Hepatic stellate cell (primary cell): ENCODE measurements around the gene IL9.
"Not testable (repeated sequence)": the region's sequence is repeated elsewhere in the genome, so short reads cannot be mapped to it uniquely, and the experiment has no call there.

Source experiments
- DNase-seq: peaks from one replicate; pipeline ENCODE4 v3.0.0; 2011; ENCODE audit warnings: low spot score

Gene IL9

DNA sequence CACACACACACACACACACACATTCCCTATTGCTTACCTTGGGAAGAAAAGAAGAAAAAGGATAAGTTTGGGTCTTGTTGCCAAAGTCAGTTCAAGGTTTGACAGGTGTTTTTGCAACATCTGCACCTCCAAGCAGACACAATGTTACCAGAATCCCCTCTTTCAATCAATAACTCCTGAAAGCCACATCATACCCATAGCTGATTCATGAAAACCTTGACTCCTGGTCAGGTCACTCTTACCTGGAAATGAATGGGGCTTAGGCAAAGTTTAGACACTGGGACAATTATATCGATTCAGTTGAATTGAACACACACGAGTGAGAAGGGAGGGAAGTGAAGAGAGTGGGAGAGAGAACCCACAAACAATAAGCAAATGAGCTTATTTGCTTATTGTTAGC lies 27.0 kb downstream of the IL9 start:
- no peak for DNase-seq

DNA sequence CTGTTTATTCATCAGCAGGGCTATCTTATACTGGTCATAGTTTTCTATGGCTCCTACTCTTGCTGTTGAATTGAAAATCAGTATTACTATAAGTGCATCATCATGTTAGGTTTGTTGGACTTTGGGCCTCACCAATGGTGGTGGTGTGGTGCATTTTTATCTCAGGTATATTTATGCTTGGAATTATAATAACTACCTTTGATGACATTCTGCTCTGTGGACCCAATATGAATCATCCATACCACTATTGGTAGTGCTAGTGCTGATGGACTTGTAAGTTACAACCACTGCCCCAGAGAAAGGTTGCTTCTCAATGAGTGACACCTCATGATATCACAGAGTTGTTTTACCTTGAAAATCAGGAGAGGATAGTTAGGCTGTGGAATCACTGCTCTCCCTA lies 28.0 kb downstream of the IL9 start:
- no peak for DNase-seq

DNA sequence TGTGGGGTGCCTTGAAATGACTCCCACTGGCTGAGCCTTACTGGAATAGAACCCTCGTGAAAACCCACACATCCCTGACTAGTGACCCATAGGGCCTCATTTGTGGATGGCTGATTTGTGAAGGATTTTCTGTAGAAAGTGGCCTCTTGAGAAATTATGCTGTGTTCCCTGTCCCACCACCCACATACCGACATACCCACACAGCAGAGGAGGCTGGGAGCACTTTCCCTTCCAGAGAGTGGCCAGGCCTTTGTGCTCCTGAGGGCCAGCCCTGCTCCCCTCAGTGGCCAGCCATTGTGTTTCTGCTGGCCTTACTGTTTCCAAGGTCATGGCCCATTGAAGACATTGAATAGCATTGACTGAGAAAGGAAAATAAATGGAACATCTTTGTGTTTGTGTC lies 29.6 kb downstream of the IL9 start:
- no peak for DNase-seq

DNA sequence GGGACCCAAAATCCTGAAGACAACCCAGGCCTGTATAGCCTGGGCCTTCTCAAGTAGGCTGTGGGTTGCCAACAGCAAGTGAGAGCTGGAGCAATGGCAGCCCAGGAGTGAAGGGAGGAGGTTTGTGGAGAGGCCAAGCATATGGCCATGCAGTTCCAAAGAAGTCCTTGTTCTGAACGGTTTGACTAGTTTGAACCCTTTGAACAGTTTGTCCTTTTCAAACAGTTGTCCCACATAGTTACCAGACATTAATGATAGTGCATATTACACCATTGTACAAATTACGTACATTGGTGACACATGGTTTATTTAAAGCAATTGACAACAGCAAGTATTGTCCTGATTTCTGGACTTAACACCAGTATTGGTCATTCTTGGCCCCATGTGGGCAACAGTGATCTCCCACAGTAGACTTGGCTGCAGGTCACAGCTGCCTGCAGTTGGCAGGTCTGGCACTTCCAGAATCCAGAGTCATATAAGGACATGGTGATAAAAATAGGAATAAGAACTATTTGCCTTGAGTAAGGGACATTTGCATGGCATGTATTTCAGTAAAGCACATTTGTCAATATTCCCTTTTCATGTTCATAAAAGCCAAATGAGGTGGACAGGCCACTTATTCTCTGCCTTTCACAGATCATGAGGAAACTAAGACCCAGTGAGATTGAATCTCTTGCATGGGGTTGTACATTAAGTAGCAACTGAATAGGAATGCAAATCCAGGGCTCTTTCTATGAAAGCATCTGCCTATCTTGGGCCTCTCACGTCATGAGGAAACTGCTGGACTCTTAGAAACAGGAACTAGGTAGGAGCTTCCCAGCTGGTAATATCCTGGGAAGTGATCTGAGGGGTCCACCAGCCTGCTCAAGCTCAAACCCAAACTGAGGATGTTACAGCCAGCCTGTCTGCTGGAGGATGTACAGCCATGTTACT lies 30.9 kb downstream of the IL9 start:
- no peak for DNase-seq

DNA sequence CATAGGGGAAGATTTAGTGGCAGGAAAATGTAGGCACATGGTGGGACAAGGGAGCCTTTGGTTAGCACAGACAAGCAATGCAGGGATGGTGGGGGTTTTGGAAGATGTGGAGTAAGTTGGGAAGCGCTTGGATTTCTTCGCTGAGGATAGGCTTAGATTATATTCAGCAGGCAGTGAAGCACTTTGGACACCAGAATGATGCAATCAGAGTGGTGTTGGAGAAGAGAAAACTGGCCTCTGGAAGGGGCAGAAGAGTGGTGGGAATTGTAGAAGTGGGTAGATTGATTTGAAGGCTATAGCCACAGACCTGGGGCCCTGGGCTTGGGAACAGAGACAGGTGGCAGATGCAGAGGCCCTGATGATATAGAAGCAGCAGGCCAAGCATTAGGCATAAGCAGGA lies 32.9 kb downstream of the IL9 start:
- no peak for DNase-seq

DNA sequence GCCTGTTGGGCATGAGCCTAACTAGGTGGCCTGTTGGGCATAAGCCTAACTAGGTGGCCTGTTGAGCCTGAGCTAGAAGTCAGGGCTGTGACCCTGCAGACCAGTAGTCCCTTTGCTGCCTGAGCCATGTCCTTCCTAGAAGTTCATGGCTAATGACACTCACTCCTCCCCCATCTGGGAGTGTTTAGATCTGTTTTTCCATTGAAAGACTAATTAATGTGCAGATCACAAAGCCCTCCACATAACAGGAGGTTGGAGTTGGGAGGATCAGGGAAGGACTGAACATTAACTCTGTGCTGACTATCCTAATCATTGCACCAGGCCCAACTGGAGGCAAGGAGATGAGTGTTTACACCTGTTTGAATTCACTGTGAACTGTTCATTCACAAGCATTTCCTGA lies 33.6 kb downstream of the IL9 start:
- no peak for DNase-seq

DNA sequence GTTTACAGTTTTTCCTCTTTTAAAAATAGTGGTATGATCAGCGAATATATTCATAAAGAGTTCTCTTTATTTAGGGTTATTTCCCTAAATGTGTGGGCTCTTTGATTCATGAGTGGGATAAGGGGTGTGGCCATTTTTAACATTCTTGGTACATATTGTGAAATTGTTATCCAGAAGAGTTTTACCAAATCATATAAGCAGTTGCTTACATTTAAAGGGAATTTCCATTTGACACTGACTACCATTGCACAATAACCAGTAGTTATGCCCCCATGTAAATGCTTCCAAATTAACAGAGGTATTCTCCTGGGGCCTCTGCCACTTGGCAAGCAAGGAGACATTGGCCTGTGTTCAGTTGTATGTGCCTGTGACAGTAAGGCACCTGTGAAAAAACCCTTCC lies 34.0 kb downstream of the IL9 start:
- DNase-seq = no peak

DNA sequence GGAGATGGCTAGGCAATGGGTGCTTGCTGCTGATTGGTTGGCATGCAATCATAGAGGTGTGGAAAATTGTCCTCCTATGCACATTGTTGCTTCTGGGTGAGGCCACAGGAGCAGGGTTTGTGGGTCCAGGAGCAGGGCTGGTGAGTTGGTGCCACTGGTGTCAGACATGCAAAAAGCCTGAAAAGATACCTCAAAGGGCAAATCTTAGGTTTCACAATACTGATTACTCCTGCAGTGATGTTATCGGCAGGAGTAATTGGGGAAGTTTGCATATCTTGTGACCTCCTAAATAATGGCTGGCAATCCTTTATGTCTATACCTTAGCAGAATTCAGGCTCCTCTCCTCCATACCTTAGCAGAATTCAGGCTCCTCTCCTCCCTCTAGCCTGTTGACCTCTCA lies 36.0 kb downstream of the IL9 start:
- no peak for DNase-seq

DNA sequence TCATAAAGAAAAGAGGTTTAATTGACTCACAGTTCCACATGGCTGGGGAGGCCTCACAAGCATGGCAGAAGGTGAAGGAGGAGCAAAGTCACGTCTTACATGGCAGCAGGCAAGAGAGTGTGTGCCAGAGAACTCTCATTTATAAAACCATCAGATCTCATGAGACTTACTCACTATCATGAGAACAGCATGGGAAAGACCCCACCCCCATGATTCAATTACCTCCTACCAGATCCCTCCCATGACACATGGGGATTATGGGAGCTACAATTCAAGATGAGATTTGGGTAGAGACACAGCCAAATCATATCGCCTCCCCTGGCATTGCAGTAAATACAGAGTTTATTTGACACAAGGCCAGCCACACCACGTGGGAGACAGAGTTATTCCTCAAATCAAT lies 36.5 kb downstream of the IL9 start:
- not testable (repeated sequence) for DNase-seq

DNA sequence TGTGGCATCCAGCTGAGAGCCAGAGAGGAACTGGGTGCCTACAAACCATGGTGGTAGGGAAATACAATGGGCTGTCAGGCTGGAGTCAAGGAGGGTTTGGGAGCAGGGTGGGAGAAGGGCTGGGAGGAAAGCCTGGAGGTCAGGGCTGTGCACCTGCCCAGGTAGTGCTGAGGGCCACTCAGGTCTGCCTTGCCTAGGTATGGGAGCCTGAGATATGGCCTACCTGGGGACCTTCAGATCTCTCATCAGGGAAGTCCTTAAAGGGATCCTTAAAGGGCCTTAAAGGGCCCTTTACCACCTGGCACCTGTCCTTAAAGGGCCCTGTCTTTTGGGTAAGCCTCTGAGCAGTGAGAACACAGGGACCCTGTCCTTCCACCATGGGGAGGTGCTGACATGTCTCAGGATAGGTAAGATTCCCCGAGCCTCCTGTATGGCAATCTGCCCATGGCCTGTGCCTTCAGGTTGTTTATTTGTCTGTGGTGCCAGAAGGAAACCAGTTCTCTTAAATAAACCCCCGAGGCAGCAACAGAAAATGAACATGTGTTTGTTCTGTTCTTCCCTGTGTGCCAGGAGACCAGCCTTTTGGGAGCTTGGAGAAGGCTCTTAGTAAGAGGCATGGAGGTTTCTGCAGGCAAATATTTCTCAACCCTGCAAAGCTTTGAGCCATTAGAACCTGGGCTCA lies 37.9 kb downstream of the IL9 start:
- DNase-seq = no peak

DNA sequence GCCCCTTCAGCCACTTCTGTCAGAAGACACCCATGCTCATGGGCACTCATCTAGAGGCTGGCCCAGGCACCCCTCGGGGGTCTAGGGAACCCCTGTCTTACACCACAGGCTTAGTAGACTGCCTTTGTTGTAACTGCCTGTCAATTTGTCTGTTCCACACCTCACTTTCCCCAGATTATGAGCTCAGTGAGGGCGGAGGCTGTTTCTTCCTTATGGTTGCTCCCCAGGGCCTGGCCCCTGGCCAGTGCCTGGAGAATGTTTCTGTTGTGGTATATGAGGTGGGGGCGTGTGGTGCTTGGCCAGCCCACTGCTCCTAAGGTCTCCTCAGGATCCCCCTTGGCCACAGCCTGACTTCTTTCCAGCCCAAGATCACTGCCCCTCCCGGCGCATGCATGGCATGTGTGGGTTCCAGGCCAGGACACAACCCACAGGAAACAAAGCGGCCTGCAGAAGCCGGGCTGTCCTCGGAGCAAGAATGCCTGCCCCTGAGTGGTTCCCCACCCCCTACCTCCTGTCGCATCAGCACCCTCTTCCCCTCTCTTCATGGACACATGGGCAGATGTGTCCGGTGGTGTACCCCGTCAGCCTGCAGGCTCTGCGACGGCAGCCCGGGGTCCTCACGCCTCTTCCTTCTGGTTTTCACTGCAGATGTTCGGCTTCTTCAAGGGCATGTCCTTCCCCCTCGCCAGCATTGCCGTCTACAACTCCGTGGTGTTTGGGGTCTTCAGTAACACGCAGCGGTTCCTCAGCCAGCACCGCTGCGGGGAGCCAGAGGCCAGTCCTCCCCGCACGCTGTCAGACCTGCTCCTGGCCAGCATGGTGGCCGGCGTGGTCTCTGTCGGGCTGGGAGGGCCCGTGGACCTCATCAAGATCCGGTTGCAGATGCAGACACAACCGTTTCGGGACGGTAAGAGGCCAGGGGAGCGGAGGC lies 43.5 kb downstream of the IL9 start:
- no peak for DNase-seq

DNA sequence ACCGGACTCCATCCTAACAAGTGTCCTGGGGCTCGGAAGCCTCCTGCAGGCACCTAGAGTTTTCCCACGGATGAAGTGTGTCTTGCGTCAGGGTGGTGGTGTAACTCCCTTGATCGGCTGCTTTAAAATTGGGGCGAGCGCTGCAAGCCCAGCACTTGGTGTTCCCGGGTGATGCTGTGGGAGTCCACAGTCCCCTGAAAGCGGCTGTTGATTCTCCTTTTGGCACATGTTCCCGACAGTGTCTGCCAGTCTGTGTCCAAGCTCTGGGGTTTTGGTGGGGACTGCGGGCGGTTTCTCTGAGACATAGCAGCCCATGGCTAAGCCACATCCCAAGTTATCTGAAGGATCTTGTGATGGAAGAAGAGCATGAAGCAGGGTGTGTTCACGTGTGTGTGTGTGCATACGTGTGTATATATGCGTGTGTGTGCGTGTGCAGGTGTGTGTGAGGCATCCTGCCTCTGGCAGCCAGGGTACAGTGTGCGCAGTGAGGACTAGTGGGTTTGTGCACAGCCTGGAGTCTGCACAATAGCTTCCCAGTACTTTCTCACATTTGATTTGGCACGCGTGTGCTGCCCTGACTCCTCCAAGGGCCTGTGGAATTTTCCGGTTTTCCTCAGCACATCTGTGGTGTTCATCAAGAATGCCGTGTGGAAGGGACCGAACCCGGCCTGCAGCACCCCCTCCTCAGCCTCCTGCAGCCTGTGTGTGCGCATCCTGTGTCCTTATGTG lies 44.3 kb downstream of the IL9 start:
- DNase-seq = no peak

DNA sequence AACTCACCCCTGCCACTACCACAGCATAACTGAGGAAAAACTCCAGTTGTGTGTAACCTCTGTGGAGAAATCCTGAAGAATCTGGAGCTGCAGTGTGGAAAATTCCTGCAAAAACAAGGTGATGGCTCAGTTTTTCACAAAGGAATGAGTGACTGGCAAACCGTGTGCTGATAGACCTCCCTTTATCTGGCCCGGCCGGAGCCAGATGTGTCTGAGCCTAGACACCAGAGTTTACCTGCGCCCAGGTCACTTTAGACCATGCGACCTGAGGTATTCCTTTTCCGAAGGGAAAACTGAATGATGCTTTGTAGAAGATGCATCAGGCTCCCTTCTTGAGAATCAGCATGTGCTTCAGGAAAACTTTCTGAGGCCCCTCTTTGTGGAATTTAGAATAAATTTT lies 45.0 kb downstream of the IL9 start:
- no peak for DNase-seq

DNA sequence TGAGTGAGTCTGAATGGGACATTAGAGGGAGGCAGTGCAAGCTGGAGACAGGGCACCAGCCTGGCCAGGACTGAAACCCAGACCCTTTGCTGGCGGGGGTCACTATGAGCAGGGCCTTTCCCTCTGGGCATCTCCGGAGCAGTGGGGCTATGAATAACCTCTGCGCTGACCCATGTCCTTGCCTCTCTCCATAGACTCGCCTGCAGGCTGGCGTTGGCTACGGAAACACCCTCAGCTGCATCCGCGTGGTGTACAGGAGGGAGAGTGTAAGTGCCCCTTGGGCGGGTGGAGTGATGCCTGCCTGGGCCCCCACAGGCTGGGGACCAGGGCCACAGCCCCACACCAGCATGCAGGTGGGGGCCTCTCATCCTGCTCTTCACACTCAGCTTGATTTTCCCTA lies 45.4 kb downstream of the IL9 start:
- DNase-seq = no peak

DNA sequence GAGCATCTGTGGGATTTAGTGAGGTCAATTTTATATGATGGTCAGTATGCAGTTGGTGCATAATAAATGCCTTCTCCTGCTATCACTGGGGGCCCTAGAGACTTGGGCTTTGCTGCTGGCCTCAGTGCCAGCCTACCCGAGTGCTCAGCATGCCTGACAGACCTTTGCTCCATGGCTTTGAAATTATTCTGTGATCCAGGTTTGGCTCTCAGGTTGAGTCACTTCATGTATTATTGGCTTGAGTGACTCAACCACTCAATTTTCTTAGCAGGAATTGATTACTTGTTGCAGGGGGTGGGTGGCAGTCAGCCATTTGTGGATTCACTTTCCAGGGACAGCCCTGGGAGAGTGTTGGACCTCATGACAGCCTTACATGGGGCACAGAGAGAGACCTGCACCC lies 47.7 kb downstream of the IL9 start:
- no peak for DNase-seq

DNA sequence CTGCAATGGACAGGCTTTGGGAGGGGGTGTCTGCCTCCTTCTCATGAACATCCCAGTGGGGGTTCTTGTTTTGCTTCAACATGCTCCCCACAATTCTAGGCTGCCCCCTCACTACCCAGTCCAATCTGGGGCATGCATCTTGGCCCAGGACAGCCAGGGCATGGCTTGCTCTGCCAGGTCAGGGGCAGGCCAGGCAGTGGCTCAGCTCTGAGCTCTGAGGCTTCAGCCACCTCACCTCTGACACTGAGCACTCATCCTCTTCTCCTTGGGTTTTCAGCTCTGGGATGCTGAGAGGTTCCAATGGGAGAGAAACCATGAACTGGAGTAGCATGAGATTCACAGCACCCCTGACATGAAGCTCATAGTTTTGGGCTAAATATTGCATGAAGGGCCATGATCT lies 49.3 kb downstream of the IL9 start:
- no peak for DNase-seq

DNA sequence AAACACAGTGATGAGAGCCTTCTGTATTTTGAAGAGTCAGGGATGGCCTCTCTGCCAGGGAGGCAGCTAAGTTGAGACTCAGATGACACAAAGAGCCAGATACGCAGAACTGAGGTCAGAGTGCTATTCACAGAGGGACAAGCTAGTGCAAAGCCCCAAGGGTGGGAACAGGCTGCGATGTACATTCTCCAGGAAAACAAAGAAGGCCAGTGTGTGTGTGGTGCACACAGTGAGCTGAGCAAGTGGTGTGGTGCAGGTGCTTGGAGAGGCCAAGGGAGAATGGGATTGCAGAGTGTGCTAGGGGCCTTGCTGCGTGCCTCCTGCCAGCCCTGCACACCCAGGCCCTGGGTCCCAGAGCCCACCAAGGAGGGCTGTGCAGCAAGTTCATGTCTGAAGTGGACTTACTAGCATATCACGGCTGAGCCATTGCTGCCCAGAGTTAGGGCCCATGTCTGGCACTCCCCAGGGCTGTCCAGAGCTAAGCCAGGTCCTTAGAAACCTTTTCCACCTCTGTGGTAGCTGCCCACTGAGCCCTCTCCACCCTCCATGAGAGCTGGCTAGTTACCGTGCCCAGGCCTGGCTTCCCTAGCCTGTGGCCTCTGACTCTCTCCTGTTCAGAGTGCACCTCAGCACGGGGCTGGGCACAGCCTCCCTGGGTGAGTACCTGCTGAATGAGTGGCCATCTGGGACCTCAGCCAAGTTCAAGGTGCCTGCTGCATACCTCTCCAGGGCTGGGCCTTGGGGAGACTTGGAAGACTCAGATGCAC lies 51.9 kb downstream of the IL9 start:
- DNase-seq = no peak

DNA sequence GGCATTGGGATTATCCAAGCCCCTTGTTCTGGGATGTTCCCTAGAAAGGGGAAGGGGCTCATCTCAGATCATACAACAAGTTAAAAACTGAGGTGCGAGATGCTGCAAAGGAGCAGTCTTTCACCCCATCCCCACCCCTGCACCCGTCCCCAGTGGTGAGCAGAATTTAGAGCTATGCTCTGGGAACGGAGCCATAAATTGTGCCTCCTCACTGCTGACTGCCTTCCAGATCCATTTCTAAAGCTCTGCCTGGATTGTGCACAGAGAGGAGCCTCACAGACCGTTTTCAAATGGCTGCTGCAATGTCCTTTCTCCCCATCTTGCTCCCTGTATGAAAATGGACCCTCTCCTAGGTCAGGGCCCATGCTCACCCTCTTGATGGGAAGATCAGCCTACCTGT lies 52.9 kb downstream of the IL9 start:
- no peak for DNase-seq
